Fibroblast of skin of abdomen (primary cell): ENCODE data around the gene MPRIP.
A peak's percentile ranks its signal among the peaks of the same experiment; 100 is the strongest.

ENCODE experiments used
- DNase-seq: peaks from one replicate; pipeline ENCODE4 v3.0.0-alpha.2; 2013

The MPRIP gene

GRCh38 chr17:17030515-17031211 is 11.6 kb upstream of the MPRIP start:
- no peak for DNase-seq

GRCh38 chr17:17032131-17032692 is 10.0 kb upstream of the MPRIP start:
- peak; percentile 82 for DNase-seq

GRCh38 chr17:17033466-17033865 is 8.8 kb upstream of the MPRIP start:
- no peak for DNase-seq

- DNase-seq: no peak
Observed at GRCh38 chr17:17034026-17034425, 8.2 kb upstream of the MPRIP start.

GRCh38 chr17:17034496-17035075 is 7.7 kb upstream of the MPRIP start:
- DNase-seq: no peak

GRCh38 chr17:17035490-17035889 is 6.8 kb upstream of the MPRIP start:
- no peak for DNase-seq

- no peak for DNase-seq
Observed at GRCh38 chr17:17035920-17036523, 6.2 kb upstream of the MPRIP start.

GRCh38 chr17:17036524-17036998 is 5.7 kb upstream of the MPRIP start:
- no peak for DNase-seq

GRCh38 chr17:17039911-17040310 is 2.3 kb upstream of the MPRIP start:
- no peak for DNase-seq

- peak; percentile 38 for DNase-seq
Observed at GRCh38 chr17:17041018-17041521, 1.2 kb upstream of the MPRIP start.

- DNase-seq: peak; percentile 98
Observed at GRCh38 chr17:17041571-17042383, 480 bp upstream of the MPRIP start.

- peak; percentile 47 for DNase-seq
Observed at GRCh38 chr17:17042851-17043460, 699 bp downstream of the MPRIP start.

GRCh38 chr17:17043461-17044271 is 1.4 kb downstream of the MPRIP start:
- DNase-seq: no peak

GRCh38 chr17:17044846-17045561 is 2.7 kb downstream of the MPRIP start:
- peak; percentile 82 for DNase-seq

- no peak for DNase-seq
Observed at GRCh38 chr17:17048106-17048505, 5.8 kb downstream of the MPRIP start.

- no peak for DNase-seq
Observed at GRCh38 chr17:17050346-17051345, 8.4 kb downstream of the MPRIP start.

- no peak for DNase-seq
Observed at GRCh38 chr17:17051380-17051779, 9.1 kb downstream of the MPRIP start.

GRCh38 chr17:17051791-17052461 is 9.7 kb downstream of the MPRIP start:
- no peak for DNase-seq
